GM12878 (cell line): ENCODE measurements around the gene ITFG1.

ENCODE experiments used
- CREB1 ChIP-seq: IDR thresholded peaks from 2 replicates; pipeline ENCODE4 v1.6.1; 2012; ENCODE audit warnings: low read depth, mild to moderate bottlenecking, inconsistent platforms
- CTCF ChIP-seq, 3 experiments: IDR thresholded peaks in 2 of 3; conservative IDR thresholded peaks in 1 of 3; 2 replicates each; pipeline ENCODE4 v1.5.1; 2011; ENCODE audit warnings: low read depth in 3 of 3, low read length in 3 of 3, mild to moderate bottlenecking in 3 of 3, control low read depth in 2 of 3, moderate library complexity in 2 of 3, inconsistent platforms in 1 of 3, mixed read lengths in 1 of 3; ENCODE audit not compliant: control insufficient read depth in 2 of 3, insufficient read depth in 1 of 3; ENCODE audit errors: extremely low read depth in 1 of 3
- POLR2AphosphoS5 ChIP-seq: IDR thresholded peaks from 2 replicates; pipeline ENCODE4 v1.6.1; 2011; ENCODE audit warnings: mild to moderate bottlenecking, low read length, inconsistent platforms
- REST ChIP-seq: IDR thresholded peaks from 2 replicates; pipeline ENCODE4 v1.6.1; 2012; ENCODE audit warnings: mild to moderate bottlenecking, low read depth, low read length
- TCF12 ChIP-seq: IDR thresholded peaks from 2 replicates; pipeline ENCODE4 v1.6.1; 2011; ENCODE audit warnings: low read depth, mild to moderate bottlenecking, low read length

DNA sequence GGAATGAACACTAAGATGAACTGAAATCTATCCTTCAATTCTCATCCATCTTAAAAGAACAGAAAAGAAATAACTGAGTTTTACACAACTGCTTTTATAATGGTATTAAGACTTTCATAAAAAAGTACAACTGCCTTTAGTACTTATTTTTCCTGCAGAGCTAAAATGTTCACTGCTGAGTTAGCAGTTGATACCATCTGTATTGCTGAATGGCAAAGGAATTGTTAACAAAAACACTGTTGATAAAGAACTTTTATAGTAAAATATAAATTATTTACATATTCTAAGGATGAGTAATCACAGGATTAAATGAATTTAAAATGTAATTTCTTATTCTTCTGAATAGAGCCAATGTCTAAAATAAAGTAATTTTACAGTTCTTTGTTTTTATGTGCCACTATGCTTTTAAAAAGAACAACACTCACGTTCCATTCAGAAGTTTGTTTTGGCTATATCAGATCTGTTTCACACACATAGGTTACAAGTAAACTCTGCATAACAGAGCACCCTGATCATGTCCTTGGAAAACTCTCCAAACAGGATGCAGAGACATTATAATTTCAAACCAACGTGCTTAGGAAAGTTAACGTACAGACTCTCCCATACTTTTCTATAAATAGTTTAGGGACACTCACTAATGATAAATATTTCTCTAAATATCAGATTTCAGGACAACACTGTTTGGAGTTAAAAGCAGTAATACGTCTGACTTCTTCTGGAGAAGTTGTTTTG, 151.1 kb downstream of the ITFG1 start:
- TF ChIP-seq REST (no peak), CREB1 (no peak), CTCF (IDR thresholded peaks at IDR 0.05 in 2 of 3, conservative IDR thresholded peaks at IDR 0.05 in 1 of 3; ENCODE audit: control insufficient read depth in 2 of 3, extremely low read depth in 1 of 3, insufficient read depth in 1 of 3, low read depth in 3 of 3, low read length in 3 of 3) (no peak), POLR2AphosphoS5 (no peak), TCF12 (no peak)
